ENCODE measurements around the gene ZFP64.
"Not testable (repeated sequence)": the region's sequence is repeated elsewhere in the genome, so short reads cannot be mapped to it uniquely, and the experiment has no call there.

Gene ZFP64

DNA sequence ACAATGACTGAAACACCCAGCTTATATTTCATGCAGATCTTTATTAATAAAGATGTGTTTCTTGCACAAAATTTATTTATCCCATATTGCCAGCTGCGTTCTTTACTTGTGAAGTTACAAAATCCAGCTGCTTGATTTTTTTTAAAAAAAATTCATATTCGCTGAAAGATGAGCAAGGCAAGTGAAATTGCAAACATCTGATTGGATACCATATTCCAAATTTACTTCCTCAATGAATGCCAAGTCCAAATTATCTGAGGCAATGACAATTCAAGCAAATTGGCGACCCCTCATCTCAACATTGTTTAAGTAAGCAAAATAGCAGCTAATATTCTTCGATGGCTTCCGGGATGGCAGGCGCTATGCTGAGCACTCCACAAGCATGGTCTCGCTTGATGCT, 37.7 kb downstream of the ZFP64 start:
- no peak for DNase-seq

DNA sequence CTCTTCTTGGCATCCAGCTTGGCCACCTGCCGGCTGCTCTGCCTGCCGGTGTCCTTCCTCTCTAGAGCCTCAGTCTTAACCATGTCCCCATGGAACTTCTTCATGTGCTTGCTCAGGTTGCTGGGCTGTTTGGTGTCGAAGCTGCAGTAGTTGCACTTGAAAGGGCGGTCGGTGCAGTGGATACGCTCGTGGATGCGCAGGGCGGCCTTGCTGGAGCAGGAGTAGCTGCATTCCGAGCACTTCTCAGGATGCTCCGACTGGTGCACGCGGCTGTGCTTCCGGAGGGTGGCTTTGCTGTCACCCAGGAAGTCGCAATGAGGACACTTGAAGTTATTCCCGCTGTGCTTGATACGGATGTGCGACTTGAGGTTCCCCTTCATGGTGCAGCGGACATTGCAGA, 38.7 kb downstream of the ZFP64 start:
- no peak for DNase-seq

DNA sequence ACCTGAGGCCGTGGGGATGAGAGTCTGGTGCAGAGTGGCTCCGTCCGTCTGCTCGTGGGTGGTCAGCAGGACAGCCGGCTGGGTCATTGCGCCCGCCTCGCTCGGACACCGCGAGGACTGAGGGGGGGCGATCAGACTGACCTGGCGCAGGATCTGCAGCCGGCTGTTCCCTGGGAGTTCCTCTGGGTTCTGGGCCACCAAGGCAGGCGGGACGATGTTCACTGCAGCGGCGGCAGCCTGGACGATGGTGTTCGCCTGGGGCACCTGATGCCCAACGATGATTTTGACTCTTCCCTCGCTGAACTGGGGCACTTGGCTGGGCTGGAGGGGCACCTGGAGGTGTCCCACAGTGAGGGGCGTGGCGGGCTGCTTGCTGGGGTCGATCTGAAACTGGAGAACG, 39.2 kb downstream of the ZFP64 start:
- DNase-seq, result no peak

DNA sequence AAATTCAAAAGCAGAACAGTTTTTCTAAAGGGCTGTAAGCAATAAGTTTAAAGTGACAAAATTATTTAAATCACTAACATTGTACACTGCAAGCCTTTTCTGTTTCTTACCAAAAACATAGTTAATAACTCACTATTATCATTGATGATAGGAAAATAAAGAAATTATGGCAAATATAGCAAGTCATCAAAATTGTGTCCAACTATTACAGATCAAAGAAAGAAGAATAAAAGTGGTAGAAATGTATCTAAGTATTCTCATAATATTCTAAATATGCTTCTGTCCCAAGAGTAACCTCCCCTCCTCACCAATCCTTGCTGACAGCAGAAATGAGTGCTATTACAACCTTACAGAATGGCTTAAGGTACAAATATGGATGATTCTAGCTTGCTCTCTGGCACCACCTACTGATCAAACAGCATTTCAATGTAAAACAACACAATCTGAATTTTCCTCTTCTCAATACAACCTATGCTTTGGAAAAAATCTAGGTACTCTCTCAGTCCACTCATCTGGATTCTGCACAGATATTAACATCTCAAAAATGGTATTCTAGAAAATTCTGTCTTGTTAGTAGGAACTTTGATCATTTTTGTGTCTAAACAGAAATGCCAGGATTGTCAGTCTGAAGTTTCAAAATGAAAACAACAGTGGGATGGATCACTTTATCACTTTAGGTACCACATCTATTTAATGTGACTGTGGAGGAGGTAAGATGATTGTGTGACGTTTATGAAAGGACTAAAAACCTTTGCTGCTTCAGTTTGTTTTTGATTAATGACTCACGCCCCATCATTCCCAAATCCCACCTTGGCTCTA, 40.9 kb downstream of the ZFP64 start:
- DNase-seq, result peak; percentile 43

DNA sequence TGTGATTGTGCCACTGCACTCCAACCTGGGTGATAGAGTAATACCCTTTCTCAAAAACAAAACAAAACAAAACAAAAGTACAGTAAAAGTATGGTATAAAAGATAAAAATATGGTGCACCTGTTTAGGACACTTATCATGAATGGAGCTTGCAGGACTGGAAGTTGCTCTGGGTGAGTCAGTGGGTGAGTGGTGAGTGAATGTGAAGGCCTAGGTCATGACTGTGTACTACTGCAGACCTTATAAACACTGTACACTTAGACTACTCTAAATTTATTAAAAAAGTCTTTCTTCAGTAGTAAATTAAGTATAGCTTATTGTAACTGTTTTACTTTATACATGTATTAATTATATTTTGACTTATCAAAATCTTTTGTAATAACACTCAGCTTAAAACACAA, 46.0 kb downstream of the ZFP64 start:
- DNase-seq, result no peak

DNA sequence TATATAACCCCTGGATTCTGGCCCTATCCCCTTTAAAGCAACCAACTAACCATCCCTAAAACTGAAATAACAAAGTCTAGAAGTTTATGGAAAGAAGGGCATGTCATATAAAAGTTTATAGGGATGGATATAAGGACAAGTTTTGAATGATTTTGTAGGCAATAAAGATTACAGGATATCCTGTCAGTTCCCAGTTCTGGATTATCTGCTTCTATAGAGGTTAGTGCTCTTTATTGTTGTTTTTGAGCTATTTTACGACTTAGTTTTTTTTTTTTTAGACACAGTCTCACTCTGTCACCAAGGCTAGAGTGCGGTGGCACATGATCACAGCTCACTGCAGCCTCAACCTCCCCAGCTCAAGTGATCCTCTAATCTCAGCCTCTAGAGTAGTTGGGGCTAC, 48.3 kb downstream of the ZFP64 start:
- DNase-seq, result no peak

DNA sequence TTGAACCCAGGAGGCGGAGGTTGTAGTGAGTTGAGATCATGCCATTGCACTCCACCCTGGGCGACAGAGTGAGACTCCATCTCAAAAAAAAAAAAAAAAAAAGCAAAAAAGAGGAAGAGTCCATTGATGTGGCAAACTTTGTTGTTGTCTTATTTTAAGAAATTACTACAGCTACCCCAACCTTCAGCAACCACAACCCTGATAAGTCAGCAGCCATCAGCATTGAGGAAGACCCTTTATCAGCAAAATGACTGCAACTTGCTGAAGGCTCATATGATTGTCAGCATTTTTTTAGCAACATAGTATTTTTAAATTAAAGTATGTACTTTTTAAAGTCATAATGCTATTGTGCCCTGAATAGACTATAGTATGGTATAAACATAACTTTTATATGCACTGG, 48.8 kb downstream of the ZFP64 start:
- DNase-seq, result no peak

DNA sequence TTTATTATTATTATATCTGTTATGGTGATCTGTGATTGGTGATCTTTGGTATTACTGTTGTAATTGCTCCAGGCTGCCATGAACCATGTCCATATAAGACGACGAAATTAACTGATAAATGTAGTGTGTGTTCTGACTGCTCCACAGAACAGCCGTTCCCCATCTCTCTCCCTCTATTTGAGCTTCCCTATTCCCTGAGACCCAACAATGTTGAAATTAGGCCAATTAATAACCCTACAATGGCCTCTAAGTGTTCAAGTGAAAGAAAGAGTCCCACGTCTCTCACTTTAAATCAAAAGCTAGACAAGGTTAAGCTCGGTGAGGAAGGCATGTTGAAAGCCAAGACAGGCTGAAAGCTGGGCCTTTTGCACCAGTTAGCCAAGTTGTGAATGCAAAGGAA, 51.6 kb downstream of the ZFP64 start:
- no peak for DNase-seq

DNA sequence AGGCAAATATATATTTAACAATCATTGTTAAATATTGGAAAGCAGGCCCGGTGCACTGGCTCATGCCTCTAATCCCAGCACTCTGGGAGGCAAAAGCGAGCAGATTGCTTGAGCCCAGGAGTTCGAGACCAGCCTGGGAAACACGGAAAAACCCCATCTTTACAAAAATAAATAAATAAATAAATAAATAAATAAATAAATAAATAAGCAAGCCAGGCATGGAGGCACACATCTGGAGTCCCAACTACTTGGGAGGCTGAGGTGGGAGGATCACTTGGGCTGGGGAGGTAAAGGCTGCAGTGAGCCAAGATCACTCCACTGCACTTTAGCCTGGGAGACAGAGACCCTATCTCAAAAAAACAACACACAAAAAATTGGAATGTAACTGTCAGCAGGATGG, 53.7 kb downstream of the ZFP64 start:
- no peak for DNase-seq

DNA sequence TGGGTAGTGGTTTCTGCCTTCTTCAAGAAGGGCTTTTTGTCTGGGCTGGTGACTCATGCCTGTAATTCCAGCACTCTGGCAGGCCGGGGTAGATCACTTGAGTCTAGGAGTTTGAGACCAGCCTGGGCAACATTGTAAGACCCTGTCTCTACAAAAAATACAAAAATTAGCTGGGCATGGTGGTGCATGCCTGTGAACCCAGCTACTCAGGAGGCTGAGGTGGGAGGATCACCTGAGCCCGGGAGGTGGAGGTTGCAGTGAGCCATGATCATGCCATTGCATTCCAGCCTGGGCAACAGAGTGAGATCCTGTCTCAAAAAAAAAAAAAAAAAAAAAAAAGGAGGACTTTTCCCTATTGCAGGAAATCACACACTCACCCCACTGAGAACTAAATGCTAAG, 57.9 kb downstream of the ZFP64 start:
- DNase-seq, result not testable (repeated sequence)

DNA sequence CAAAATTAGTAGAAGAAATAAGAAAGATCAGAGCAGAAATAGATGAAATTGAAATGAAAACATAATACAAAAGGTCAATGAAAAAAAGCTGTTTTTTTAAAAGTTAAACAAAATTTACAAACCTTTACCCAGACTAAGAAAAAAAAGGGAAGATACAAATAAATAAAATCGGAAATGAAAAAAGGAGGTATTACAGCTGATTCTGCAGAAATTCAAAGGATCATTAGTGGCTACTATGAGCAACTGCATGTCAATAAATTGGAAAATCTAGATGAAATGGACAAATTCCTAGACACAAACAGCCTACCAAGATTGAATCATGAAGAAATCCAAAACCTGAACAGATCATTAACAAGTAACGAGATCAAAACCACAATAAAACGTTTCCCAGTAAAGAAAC, 59.2 kb downstream of the ZFP64 start:
- no peak for DNase-seq

DNA sequence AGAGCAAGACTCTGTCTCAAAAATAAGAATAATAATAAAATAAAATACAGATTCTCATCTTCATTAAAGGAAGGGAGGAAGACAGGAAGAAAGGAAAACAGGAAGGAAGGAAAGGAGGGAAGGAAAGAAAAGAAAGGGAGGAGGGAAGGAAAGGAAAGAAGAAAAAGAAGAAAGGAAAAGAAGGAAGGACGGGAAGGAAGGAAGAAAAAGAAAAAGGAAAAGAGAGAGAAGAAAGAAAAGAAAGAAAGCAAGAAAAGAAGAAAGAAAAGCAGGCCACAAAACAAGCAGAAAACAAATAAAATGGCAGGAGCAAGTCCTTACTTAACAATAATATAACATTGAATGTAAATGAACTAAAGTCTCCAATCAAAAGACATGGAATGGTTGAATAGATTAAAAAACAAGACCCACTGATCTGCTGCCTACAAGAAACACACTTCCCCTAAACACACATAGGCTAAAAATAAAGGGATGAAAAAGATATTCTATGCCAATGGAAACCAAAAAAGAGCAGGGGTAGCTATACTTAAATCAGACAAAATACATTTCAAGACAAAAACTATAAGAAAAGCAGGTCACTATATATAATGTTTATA, 60.4 kb downstream of the ZFP64 start:
- no peak for DNase-seq

DNA sequence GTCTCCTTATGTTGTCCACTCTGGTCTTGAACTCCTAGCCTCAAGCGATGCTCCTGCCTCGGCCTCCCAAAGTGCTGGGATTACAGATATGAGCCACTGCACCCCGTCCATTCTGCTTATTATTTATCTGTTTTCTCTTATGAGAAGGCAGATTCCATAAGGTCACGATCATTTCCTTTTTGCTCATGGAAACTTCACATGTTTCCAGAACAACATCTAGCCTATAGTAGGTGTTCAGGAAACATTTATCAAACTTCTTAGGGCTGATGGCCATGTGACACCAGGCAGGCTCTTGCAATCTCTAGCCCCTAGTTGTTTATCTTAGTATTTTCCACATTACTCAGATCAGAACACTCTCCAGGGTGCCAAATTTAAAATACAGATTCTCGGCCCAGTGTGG, 61.2 kb downstream of the ZFP64 start:
- DNase-seq, result no peak

DNA sequence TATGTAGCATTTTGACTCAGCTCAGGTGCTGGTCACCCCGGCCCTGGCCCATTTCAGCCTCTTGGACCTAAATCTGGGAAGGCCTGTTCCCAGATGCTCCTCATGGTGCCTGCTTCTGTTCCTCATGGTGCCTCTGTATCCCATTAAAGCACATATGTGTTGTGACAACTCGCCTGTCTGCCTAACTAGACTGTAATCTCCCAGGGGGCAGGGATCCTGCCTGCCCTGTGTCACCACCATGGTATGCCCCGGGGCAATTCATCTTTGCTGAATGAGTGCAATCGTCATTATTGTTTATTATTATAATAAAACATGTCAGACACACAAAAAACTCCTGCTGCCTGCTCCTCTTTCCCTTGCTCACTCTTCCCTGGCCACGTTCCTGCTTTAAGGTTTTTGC, 62.0 kb downstream of the ZFP64 start:
- no peak for DNase-seq

DNA sequence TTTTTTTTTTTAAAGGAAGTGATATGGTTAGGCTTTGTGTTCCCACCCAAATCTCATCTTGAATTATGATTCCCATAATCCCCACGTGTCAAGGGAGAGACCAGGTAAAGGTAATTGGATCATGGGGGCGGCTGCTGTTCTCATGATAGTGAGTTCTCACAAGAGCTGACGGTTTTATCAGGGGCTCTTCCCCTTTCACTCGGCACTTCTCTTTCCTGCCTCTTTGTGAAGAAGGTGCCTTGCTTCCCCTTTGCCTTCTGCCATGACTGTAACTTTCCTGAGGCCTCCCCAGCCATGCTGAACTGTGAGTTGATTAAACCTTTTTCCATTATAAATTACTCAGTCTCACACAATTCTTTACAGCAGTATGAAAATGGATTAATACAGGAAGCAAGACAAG, 64.3 kb downstream of the ZFP64 start:
- DNase-seq, result no peak

DNA sequence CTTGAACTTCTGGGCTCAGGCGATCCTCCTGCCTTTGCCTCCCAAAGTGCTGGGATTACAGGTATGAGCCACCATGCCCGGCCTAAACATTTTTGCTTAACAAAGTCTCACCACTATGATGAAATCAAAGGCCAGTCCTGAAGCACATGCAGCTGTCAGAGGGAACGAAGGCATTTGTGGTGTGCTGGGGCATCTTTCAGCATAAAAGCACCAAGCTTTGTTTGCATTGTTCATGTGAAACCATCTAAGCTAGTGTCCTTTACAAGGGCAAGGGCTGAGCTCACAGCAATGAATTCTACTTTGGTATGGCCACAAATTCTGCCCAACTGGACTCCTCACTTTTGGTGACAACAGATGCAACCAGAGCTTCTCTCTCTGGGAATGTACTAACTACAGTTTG, 66.8 kb downstream of the ZFP64 start:
- DNase-seq, result no peak

DNA sequence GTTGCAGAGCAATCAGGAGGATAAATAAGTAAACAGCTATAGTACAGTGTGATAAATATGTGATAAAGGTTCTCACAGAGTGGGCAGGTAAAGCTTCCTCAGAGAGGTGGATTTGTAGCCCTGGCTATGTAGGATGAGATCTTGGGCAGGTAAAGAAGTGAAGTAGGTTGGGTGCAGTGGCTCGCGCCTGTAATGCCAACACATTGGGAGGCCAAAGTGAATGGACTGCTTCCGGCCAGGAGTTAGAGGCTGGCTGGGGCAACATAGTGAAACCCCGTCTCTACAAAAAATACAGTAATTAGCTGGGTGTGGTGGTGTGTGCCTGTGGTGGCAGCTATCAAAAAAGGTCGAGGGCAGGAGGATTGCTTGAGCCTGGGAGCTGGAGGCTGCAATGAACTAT, 72.9 kb downstream of the ZFP64 start:
- DNase-seq, result no peak

DNA sequence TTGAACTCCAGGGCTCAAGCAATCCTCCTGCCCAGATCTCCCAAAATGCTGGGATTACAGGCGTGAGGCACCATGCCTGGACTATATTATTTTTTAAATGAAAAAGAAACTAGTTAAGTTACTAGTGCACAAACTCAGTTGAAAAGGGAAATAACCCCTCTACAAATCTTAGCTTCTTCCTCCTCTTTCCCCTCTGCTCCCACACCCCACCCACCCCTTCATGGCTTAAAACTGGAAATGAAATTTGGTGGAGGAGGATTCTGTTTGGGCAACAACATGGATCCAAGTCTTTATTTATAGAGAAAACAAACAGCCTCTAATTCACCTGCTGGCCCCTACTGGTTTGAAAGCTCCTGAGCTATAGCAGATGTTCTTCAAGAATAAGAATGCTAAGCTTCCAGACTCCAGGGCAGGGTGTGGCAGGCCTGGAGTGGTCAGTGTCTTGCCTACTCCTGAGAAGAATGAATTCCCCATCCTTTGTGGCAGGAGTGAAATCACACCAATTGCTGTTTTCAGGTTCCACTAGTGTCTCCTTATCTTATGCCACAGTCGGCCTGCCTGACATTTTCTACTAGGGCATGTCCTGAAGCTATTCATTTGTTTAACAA, 73.5 kb downstream of the ZFP64 start:
- DNase-seq, result no peak

DNA sequence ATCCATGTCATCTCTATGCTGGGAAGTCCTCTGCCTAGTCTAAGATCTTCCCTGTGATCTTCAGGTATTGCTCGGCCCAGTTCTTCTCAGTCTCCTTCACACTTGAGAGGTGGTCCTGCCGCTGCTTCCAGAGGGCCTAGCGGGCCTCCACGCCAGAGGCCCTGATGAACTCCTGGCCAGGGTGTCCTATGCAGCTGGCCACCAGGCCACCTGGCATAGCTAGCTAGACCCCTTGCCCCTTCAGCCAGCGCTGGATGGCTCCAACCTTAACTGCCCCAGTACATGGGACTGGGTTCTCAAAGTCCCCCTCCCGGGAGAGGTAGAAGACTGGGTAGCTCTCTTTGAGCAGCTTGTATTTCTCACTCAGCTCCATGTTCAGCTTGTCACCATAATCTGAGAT, 81.1 kb downstream of the ZFP64 start:
- DNase-seq, result no peak

DNA sequence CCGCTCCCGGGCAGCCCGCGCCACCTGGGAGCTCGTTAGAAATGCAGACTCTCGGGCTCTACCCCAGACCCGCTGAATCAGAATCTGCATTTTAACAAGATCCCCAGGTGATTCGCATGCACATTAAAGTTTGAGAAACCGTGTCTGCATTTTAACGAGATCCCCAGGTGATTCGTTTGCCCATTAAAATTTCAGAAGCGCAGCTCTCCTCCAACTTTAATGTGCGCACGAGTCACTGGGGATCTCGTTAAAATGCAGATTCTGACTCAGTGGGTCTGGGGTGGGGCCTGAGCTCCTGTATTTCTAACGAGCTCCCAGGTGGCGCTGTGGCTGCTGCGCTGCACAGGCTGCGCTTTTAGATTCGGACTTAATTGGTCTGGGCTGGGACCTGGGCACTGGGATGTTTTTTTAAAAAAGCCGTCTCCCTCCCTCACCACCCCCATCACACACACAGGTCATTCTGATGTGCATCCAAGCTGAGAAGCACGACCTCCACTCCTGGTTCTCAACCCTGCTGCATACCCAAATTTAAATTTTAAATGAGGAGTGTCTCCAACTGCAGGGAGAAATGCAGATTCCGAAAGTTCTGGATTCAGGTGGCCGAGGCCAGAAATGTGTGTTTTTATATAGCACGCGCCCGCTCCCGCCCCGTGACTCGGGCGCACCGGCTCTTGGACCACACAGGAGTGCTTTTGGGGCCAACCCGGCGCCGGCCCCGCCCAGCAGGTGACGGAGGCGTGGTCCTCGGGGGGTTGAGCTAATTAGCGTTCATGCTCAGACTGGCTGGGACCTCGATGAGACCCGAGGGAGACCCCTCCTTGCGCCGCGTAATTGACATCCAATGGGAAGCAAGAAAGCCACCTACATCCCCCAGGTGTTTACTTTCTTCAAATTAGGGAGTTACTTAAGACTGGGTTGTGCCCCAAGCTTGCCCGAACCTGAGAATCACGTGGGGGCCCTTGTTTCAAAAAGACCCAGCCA, 85.8 kb downstream of the ZFP64 start:
- DNase-seq, result no peak

DNA sequence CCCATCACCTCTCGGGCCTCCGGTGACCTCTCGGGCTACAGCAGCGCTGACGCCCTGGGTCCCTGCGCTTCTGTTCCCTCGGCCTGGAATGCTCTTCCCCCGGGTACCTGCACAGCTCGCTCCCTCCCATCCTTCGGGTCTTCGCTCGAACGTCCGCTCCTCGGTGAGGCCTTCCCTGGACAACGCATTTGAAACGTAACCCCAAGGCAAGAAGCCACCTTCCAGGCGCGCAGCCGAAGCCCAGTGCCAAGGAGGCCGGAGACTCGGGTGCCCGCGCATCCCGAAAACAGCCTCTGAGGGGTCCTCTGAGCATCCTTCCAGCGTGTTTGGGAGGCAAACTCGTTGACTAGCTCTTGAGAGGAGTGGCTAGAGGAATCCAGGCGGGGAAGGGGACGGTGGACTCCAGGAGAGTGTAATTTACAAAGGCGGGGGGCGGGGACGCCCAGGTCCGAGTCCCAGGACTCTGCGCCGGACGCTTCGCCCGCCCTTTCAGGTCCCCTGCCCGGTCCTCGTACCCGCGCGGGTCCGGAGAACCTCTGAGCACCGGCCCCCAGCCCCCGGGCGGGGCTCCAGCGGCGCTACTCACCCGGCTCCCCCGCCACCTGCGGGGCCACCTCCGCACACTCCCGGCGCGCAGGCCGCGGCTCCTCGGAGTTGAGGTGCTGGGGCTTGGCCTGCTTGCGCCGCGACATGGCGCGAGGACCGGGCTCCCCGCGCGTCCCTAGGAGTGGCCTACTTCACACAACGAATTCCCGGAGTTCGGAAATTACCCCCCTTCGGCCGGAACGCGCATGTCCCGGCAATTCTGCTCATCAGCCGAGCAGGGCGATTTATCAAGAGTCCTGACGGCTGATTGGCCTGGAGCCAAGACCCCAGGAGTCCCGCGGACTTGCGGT, 86.8 kb downstream of the ZFP64 start:
- no peak for DNase-seq

DNA sequence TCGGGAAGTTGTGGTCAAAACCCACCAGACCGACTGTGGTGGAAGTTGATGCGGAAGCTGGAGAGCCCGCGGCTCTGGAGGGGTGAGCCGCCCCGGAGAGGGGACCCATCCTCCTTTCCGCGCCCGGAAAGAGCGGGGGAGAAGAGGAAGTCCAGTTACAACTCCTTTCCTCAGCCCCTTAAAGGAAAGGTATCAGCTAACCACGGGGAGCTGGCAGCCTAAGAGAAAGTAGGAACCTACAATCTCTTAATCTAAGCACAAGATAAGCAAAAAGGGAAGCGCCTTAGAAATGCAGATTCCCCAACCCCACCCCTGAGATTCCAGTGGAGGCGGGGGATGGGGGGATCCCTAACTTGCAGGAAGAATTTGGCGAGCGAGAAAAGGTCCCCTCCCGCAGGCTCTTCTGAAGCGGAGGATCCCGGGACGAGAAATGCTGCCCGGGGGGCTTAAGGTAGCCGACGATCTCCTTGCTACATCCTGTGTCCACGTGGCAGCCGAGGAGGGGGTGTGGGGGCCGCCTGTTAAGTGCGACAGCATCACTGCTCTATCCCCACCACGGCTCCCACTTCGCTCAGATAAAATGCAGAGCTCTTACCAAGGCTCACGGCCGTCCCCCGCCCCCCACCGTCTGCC, 87.5 kb downstream of the ZFP64 start:
- DNase-seq, result no peak
